A549 (cell line): ENCODE data around the gene LRCH1. TPM values are rescaled to one million over a fixed set of nuclear protein-coding genes. Genes with fewer than 3 reads are reported as not detected.

Source experiments
- ATAC-seq, 2 experiments: fragments of 200-7000 bp in 1 of 2; fragments of >200 bp in 1 of 2; cut with Nextera tagmentation in 1 of 2; cut with Tn5 transposase in 1 of 2; 3 replicates each; pipeline versions ENCODE4 v1.8.0 to v1.9.1; 2018 to 2020; ENCODE audit warnings: mild to moderate bottlenecking in 1 of 2, moderate library complexity in 1 of 2
- CTCF ChIA-PET: fragments of 300-600 bp; sonication (Branson Sonifier 250); formaldehyde crosslinking; extraction: SDS; loops from one replicate; lab custom pipeline; 2021; ENCODE audit warnings: antibody characterized with exemption, inconsistent platforms; lab: Yijun Ruan, JAX
- POLR2A ChIA-PET: fragments of 350-600 bp; formaldehyde crosslinking; extraction: SDS; loops from one replicate; lab custom pipeline; 2021; ENCODE audit warnings: antibody characterized with exemption, inconsistent platforms; lab: Yijun Ruan, JAX
- DNase-seq, 2 experiments: peaks; one replicate each; pipeline versions ENCODE4 v3.0.0 to v3.0.0-alpha.2; 2011 to 2016; ENCODE audit warnings: low read depth in 1 of 2, low spot score in 1 of 2
- FAIRE-seq: peaks from 2 replicates; lab custom pipeline; 2011; peaks lifted over from hg19 to GRCh38; lab: Jason Lieb, UNC
- H3K27ac ChIP-seq, 2 experiments: fragments of >200 bp; sonication (Bioruptor Twin); formaldehyde crosslinking; 3 replicates each; pipeline ENCODE4 v1.5.1; 2016 to 2017
- H3K4me1 ChIP-seq: fragments of >200 bp; sonication (Bioruptor Twin); formaldehyde crosslinking; 3 replicates; pipeline ENCODE4 v1.6.1; 2016
- H3K4me2 ChIP-seq: fragments of >200 bp; sonication (Bioruptor Twin); formaldehyde crosslinking; 3 replicates; pipeline ENCODE4 v1.6.1; 2016
- H3K4me3 ChIP-seq: fragments of >200 bp; sonication (Bioruptor Twin); formaldehyde crosslinking; 3 replicates; pipeline ENCODE4 v1.5.1; 2016
- H3K9me3 ChIP-seq: fragments of >200 bp; sonication (Bioruptor Twin); formaldehyde crosslinking; 3 replicates; pipeline ENCODE4 v1.6.1; 2016
- BCL3 ChIP-seq: fragments of >200 bp; sonication (Bioruptor Twin); formaldehyde crosslinking; IDR thresholded peaks from 3 replicates; pipeline ENCODE4 v1.6.1; 2016
- CHD2 ChIP-seq: fragments of 150-350 bp; IDR thresholded peaks from 2 replicates; pipeline ENCODE4 v1.6.1; 2014; ENCODE audit warnings: low read length; ENCODE audit not compliant: partially characterized antibody
- EHMT2 ChIP-seq: fragments of 200-600 bp; sonication (generic); IDR thresholded peaks from 2 replicates; pipeline ENCODE4 v1.6.1; 2016; ENCODE audit warnings: antibody characterized with exemption, low read depth, mild to moderate bottlenecking, moderate library complexity
- ELK1 ChIP-seq: fragments of 150-350 bp; IDR thresholded peaks from 2 replicates; pipeline ENCODE4 v1.6.1; 2014; ENCODE audit warnings: low read depth, mild to moderate bottlenecking, low read length
- ESRRA ChIP-seq: fragments of 150-350 bp; IDR thresholded peaks from 2 replicates; pipeline ENCODE4 v1.6.1; 2014; ENCODE audit warnings: mild to moderate bottlenecking, low read length, borderline replicate concordance
- FOSB ChIP-seq: fragments of 250-450 bp; sonication (Bioruptor Pico); IDR thresholded peaks from 2 replicates; pipeline ENCODE4 v1.5.0; 2020; ENCODE audit warnings: mild to moderate bottlenecking, moderate library complexity
- GATA3 ChIP-seq: IDR thresholded peaks from 2 replicates; pipeline ENCODE4 v1.6.1; 2012; ENCODE audit warnings: borderline replicate concordance
- HOXB13 ChIP-seq: fragments of 250-450 bp; sonication (Bioruptor Pico); IDR thresholded peaks from 2 replicates; pipeline ENCODE4 v1.5.0; 2020; ENCODE audit warnings: low read depth, mild to moderate bottlenecking, moderate library complexity
- JUN ChIP-seq, 2 experiments: fragments of >200 bp; sonication (Bioruptor Twin); formaldehyde crosslinking; IDR thresholded peaks; 2 replicates in 1 of 2; 3 replicates in 1 of 2; pipeline ENCODE4 v1.6.1; 2016 to 2017
- MAX ChIP-seq: IDR thresholded peaks from 2 replicates; pipeline ENCODE4 v1.6.1; 2012
- MYC ChIP-seq: IDR thresholded peaks from 2 replicates; pipeline ENCODE4 v1.6.1; 2012; ENCODE audit warnings: mild to moderate bottlenecking, inconsistent platforms, low read length, improper control_type of control experiment, borderline replicate concordance
- NR3C1 ChIP-seq: fragments of >200 bp; sonication (Bioruptor Twin); formaldehyde crosslinking; IDR thresholded peaks from 3 replicates; pipeline ENCODE4 v1.6.1; 2017
- PHF8 ChIP-seq: fragments of 200-600 bp; sonication (generic); IDR thresholded peaks from 2 replicates; pipeline ENCODE4 v1.6.1; 2016; ENCODE audit warnings: low read depth, mild to moderate bottlenecking, antibody characterized with exemption, moderate library complexity, borderline replicate concordance
- POLR2AphosphoS2 ChIP-seq: conservative IDR thresholded peaks from 2 replicates; pipeline ENCODE4 v1.6.1; 2012; ENCODE audit warnings: low read length, improper control_type of control experiment, inconsistent platforms
- RAD21 ChIP-seq, 2 experiments: fragments of >200 bp in 1 of 2; sonication (Bioruptor Twin) in 1 of 2; formaldehyde crosslinking in 1 of 2; IDR thresholded peaks in 1 of 2; conservative IDR thresholded peaks in 1 of 2; 2 replicates in 1 of 2; 3 replicates in 1 of 2; pipeline ENCODE4 v1.6.1; 2012 to 2018; ENCODE audit warnings: inconsistent platforms in 1 of 2
- RCOR1 ChIP-seq: fragments of 150-350 bp; IDR thresholded peaks from 2 replicates; pipeline ENCODE4 v1.6.1; 2014; ENCODE audit warnings: antibody characterized with exemption, low read length, low read depth
- RFX5 ChIP-seq: fragments of 450-650 bp; IDR thresholded peaks from 2 replicates; pipeline ENCODE4 v1.7.1; 2014; ENCODE audit warnings: antibody characterized with exemption, mild to moderate bottlenecking, moderate library complexity
- SMC3 ChIP-seq: fragments of >200 bp; sonication (Bioruptor Twin); formaldehyde crosslinking; IDR thresholded peaks from 3 replicates; pipeline ENCODE4 v1.6.1; 2018; ENCODE audit warnings: inconsistent platforms
- TP53 ChIP-seq: fragments of 250-450 bp; sonication (Bioruptor Pico); IDR thresholded peaks from 2 replicates; pipeline ENCODE4 v1.5.0; 2021; ENCODE audit warnings: mild to moderate bottlenecking, moderate library complexity
- ZC3H11A ChIP-seq: fragments of 450-650 bp; IDR thresholded peaks from 2 replicates; pipeline ENCODE4 v1.6.1; 2014; ENCODE audit warnings: antibody characterized with exemption, mild to moderate bottlenecking
- ZNF302 ChIP-seq: fragments of 250-450 bp; sonication (Bioruptor Pico); IDR thresholded peaks from 2 replicates; pipeline ENCODE4 v1.9.0; 2021; ENCODE audit warnings: inconsistent platforms, mild to moderate bottlenecking, moderate library complexity
- ZSCAN20 ChIP-seq: fragments of 250-450 bp; sonication (Bioruptor Pico); IDR thresholded peaks from 2 replicates; pipeline ENCODE4 v1.8.0; 2022; ENCODE audit warnings: mild to moderate bottlenecking, moderate library complexity
- WGBS: methylation state at CpG from one replicate; pipeline ENCODE4 v1.1.6; 2017; ENCODE audit errors: missing lambda C conversion rate; 5-methylcytosine and 5-hydroxymethylcytosine counted together
- polyA plus RNA-seq, 4 experiments: library from polyadenylated mRNA; depleted of rRNA in 3 of 4; stranded (reverse); fragments of >200 nt; fragmentation: RNase III in 1 of 4; extraction: RNeasy Plus Mini Kit Qiagen cat#74134 plus additional on column Dnase treatment in 1 of 4; gene quantifications; 2 replicates in 3 of 4; 3 replicates in 1 of 4; pipeline ENCODE4 v1.2.3, GENCODE V29; 2011 to 2017

The LRCH1 gene
- polyA plus RNA-seq, 2 of the 4 experiments (the other 2 are of a cell fraction) = 8.5 to 16.4 TPM

GRCh38 chr13:46575301-46575771 lies 22.4 kb downstream of the LRCH1 start:
- no peak for DNase-seq
- peaks cover 55% of the 10 kb centered on the region for H3K4me1 ChIP-seq
- TF ChIP-seq NR3C1 = no peak
- TF ChIP-seq RCOR1 = no peak
- no peak for TF ChIP-seq GATA3
- TF ChIP-seq, all 56 proteins: peak for 0
- Histone ChIP-seq H3K4me3 (no peak overlapping the region), H3K4me2 (peak overlapping the region; percentile 19), H3K27ac (no peak overlapping the region), H3K9me3 (no peaks in the 10 kb centered on the region)
- WGBS = 75% methylated on average over 3 of the region's 3 CpGs
- ATAC-seq (peak in 1 of 2 experiments; percentile 41; a peak in 1 of 6 replicates), FAIRE-seq (no peak)
- POLR2A ChIA-PET = no interaction called here
- CTCF ChIA-PET = interaction anchor here (1.1 to 1.4 kb wide), 2 partner anchors 9 to 23 kb away, joined by 3 to 5 read pairs; no protein-coding TSS in a partner anchor

- 44% methylated on average over 5 of the region's 5 CpGs for WGBS
- H3K4me3 ChIP-seq = no peak overlapping the region
- H3K4me2 ChIP-seq = peak overlapping the region; percentile 19
- CTCF ChIA-PET = interaction anchor here (1.1 to 1.4 kb wide), 2 partner anchors 10 to 24 kb away, joined by 3 to 5 read pairs; no protein-coding TSS in a partner anchor
- FAIRE-seq (no peak), DNase-seq (peak in 1 of 2 experiments; percentile 16), ATAC-seq (peak; percentile 39 to 63; a peak in 4 of 6 replicates)
- peak; percentile 52; the same call in 1 of the 2 replicates for TF ChIP-seq MAX
- no peak for TF ChIP-seq ZSCAN20
- TF ChIP-seq, all 56 proteins: peak for 1
- peaks cover 55% of the 10 kb centered on the region for H3K4me1 ChIP-seq
- peak overlapping the region in 1 of 2 experiments; percentile 37; a peak in 2 of 6 replicates for H3K27ac ChIP-seq
- H3K9me3 ChIP-seq = no peaks in the 10 kb centered on the region
- POLR2A ChIA-PET = no interaction called here
These were observed 22.9 kb downstream of the LRCH1 start for GRCh38 chr13:46575818-46576221.

GRCh38 chr13:46576762-46577161 lies 23.8 kb downstream of the LRCH1 start:
- no peak overlapping the region for H3K4me2 ChIP-seq
- H3K4me3 ChIP-seq = no peak overlapping the region
- WGBS = 93% methylated on average over 5 of the region's 5 CpGs
- no peak for TF ChIP-seq BCL3
- no peak for TF ChIP-seq GATA3
- no peak for TF ChIP-seq FOSB (CRISPR knock-in tag)
- TF ChIP-seq, all 56 proteins: peak for 0
- POLR2A ChIA-PET = no interaction called here
- no peak for FAIRE-seq
- no peak for DNase-seq
- Histone ChIP-seq H3K9me3 (no peaks in the 10 kb centered on the region), H3K27ac (no peak overlapping the region), H3K4me1 (peaks cover 46% of the 10 kb centered on the region)
- no peak for ATAC-seq
- CTCF ChIA-PET = interaction anchor here (1.4 kb wide), 1 partner anchor 25 kb away, joined by 5 read pairs; no protein-coding TSS in a partner anchor

GRCh38 chr13:46577696-46578589 lies 25.0 kb downstream of the LRCH1 start:
- Histone ChIP-seq H3K4me1 (peaks cover 41% of the 10 kb centered on the region), H3K9me3 (no peaks in the 10 kb centered on the region), H3K4me2 (no peak overlapping the region), H3K4me3 (no peak overlapping the region), H3K27ac (no peak overlapping the region)
- POLR2A ChIA-PET = no interaction called here
- TF ChIP-seq JUN (IDR thresholded peaks at IDR 0.05) (no peak), RAD21 (conservative IDR thresholded peaks at IDR 0.05 in 1 of 2, IDR thresholded peaks at IDR 0.05 in 1 of 2) (no peak), RFX5 (no peak), HOXB13 (CRISPR knock-in tag) (no peak), MYC (no peak), PHF8 (no peak), MAX (no peak), POLR2AphosphoS2 (no peak), ELK1 (no peak), ESRRA (no peak), SMC3 (no peak), ZC3H11A (no peak), ZNF302 (CRISPR knock-in tag) (no peak), CHD2 (no peak), TP53 (CRISPR knock-in tag) (no peak), EHMT2 (no peak)
- CTCF ChIA-PET = interaction anchor here (1.0 kb wide), 1 partner anchor 13 kb away, joined by 3 read pairs; no protein-coding TSS in a partner anchor
- WGBS = 92% methylated on average over 10 of the region's 10 CpGs
- DNase-seq (no peak), FAIRE-seq (no peak), ATAC-seq (no peak)
